Common myeloid progenitor, CD34-positive (primary cell): ENCODE measurements around the gene GPM6B.

Source experiments
- CTCF ChIA-PET: fragments of 350-600 bp; sonication (Branson Sonifier 250); formaldehyde crosslinking; loops from one replicate; lab custom pipeline; 2021; ENCODE audit warnings: antibody characterized with exemption; lab: Charles Lee
- POLR2A ChIA-PET: fragments of 350-600 bp; sonication (Branson Sonifier 250); formaldehyde crosslinking; loops from one replicate; lab custom pipeline; 2021; ENCODE audit warnings: antibody characterized with exemption; lab: Charles Lee
- DNase-seq, 3 donors: peaks; one replicate each; pipeline versions ENCODE4 v3.0.0 to v3.0.0-alpha.2; 2013
- H3K27ac ChIP-seq, 2 experiments: 1 replicate in 1 of 2; 2 replicates in 1 of 2; pipeline ENCODE4 v1.7.0; 2013; ENCODE audit warnings: inconsistent platforms in 2 of 2, low read length in 2 of 2, mild to moderate bottlenecking in 2 of 2, low read depth in 1 of 2, moderate library complexity in 1 of 2; ENCODE audit not compliant: severe bottlenecking in 2 of 2, insufficient read depth in 1 of 2, poor library complexity in 1 of 2
- H3K27me3 ChIP-seq, 5 experiments: replicated peaks in 2 of 5; 1 replicate in 3 of 5; 2 replicates in 2 of 5; pipeline versions ENCODE4 v1.6.1 to v1.7.0; 2013; ENCODE audit warnings: low read length in 4 of 5, mild to moderate bottlenecking in 2 of 5, moderate library complexity in 2 of 5, inconsistent platforms in 1 of 5; ENCODE audit not compliant: insufficient read depth in 5 of 5, control insufficient read depth in 4 of 5
- H3K36me3 ChIP-seq, 4 experiments: 1 replicate in 2 of 4; 2 replicates in 2 of 4; pipeline versions ENCODE4 v1.6.1 to v1.7.0; 2013; ENCODE audit warnings: low read length in 3 of 4, control low read depth in 1 of 4, mild to moderate bottlenecking in 1 of 4; ENCODE audit not compliant: control insufficient read depth in 4 of 4, insufficient read depth in 4 of 4
- H3K4me1 ChIP-seq, 4 experiments: 1 replicate in 3 of 4; 2 replicates in 1 of 4; pipeline versions ENCODE4 v1.6.1 to v1.7.1; 2013; ENCODE audit warnings: low read length in 3 of 4, mild to moderate bottlenecking in 3 of 4, control low read depth in 1 of 4, inconsistent platforms in 1 of 4, moderate library complexity in 1 of 4; ENCODE audit not compliant: control insufficient read depth in 4 of 4, insufficient read depth in 4 of 4; ENCODE audit errors: control extremely low read depth in 1 of 4
- H3K4me3 ChIP-seq, 7 experiments: 1 replicate in 4 of 7; 2 replicates in 3 of 7; pipeline versions ENCODE4 v1.5.1 to v1.7.0; 2013; ENCODE audit warnings: mild to moderate bottlenecking in 7 of 7, low read length in 6 of 7, moderate library complexity in 6 of 7, inconsistent platforms in 2 of 7, low read depth in 2 of 7, control low read depth in 1 of 7; ENCODE audit not compliant: insufficient read depth in 4 of 7, control insufficient read depth in 1 of 7; ENCODE audit errors: extremely low read depth in 1 of 7
- H3K9me3 ChIP-seq, 5 experiments: 1 replicate in 4 of 5; 2 replicates in 1 of 5; pipeline versions ENCODE4 v1.6.1 to v1.7.1; 2013; ENCODE audit warnings: low read length in 4 of 5, mild to moderate bottlenecking in 2 of 5, inconsistent platforms in 1 of 5, low read depth in 1 of 5, moderate library complexity in 1 of 5; ENCODE audit not compliant: control insufficient read depth in 4 of 5, insufficient read depth in 2 of 5; ENCODE audit errors: control extremely low read depth in 1 of 5
- WGBS: methylation state at CpG from one replicate; pipeline ENCODE4 v1.1.5; 2013; ENCODE audit not compliant: insufficient coverage; 5-methylcytosine and 5-hydroxymethylcytosine counted together

The GPM6B gene

GRCh38 chrX:13721371-13721770 is 95.5 kb downstream of the GPM6B start:
- CTCF ChIA-PET: interaction anchor here (0.6 kb wide), 1 partner anchor 19 kb away, joined by 4 read pairs; no protein-coding TSS in a partner anchor
- H3K27me3 ChIP-seq: no peaks in the 10 kb centered on the region
- no peak overlapping the region for H3K27ac ChIP-seq
- no peak overlapping the region for H3K4me3 ChIP-seq
- no peak for DNase-seq
- WGBS: 100% methylated on average over 3 of the region's 4 CpGs
- H3K36me3 ChIP-seq: peaks cover 6 to 36% (median 14%) of the 10 kb centered on the region in 4 experiments
- H3K9me3 ChIP-seq: no peaks in the 10 kb centered on the region
- peaks cover 0 to 10% (median 0%) of the 10 kb centered on the region in 4 experiments for H3K4me1 ChIP-seq
- POLR2A ChIA-PET: interaction anchor here (0.8 to 1.3 kb wide), 2 partner anchors 12 to 15 kb away, joined by 3 to 8 read pairs; no protein-coding TSS in a partner anchor
